H1 (cell line): Measurements from ENCODE around the gene SH3BGRL. TPM values are rescaled to one million over a fixed set of nuclear protein-coding genes. Genes with fewer than 3 reads are reported as not detected.

Experiments used
- RNF2 ChIP-seq: fragments of 200-900, 300-1000 bp; sonication (generic); IDR thresholded peaks from 2 replicates; pipeline ENCODE4 v1.7.1; 2016; ENCODE audit warnings: borderline replicate concordance, low read depth, mild to moderate bottlenecking, antibody characterized with exemption, low read length; ENCODE audit not compliant: poor library complexity, severe bottlenecking; ENCODE audit errors: missing control alignments
- polyA plus RNA-seq, 7 experiments: library from polyadenylated mRNA; depleted of rRNA in 3 of 7; stranded (reverse) in 5 of 7; unstranded in 2 of 7; fragments of >200 nt in 5 of 7; fragments of 200-250 nt in 2 of 7; gene quantifications; 1 replicate in 5 of 7; 2 replicates in 1 of 7; 4 replicates in 1 of 7; pipeline versions ENCODE4 v1.2.1 to v1.2.3, GENCODE V29; 2011 to 2013; ENCODE audit warnings: missing spikeins in 2 of 7, mixed read lengths in 2 of 7
- total RNA-seq: library from RNA; stranded (reverse); fragmentation: NEBNext Ultra II Directional; extraction: Animal tissue kit (Norgen Biotek cat#: 25700); gene quantifications from 2 replicates; pipeline ENCODE4 v1.2.1, GENCODE V29; 2021

SH3BGRL gene
- total and polyA plus RNA-seq, 2 of the 8 experiments (the other 6 are each of a cell fraction or from before 2014, with no cell fraction given): 36.3 to 49.6 TPM

DNA sequence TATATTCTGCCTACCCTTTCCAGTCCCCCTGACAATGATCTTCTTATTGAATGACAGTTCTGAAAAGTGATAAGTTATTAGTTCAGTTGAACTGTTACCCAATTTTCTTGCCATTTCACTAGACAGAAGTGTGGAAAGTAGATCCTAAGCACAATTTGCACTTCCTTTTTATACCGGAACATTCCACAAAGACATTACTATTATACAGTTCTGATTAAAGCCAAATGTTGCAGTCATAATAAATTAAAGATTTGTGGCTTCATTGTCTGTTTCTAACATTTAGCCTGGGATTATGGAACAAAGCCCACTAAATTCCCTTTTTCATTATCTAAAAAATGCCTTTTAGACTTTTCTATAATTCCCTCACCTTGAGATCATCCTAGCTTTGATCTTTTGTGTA is 13.8 kb downstream of the SH3BGRL start (continued):
- no peak for TF ChIP-seq RNF2
